ENCODE data around the gene LHFPL3. TPM values are rescaled to one million over a fixed set of nuclear protein-coding genes. Genes with fewer than 3 reads are reported as not detected.

LHFPL3 gene
- polyA plus RNA-seq, 2 of the 4 experiments (the other 2 are of a cell fraction), result not detected

- Histone ChIP-seq H3K4me1 (no peaks in the 10 kb centered on the region), H3K4me3 (no peak overlapping the region), H3K4me2 (no peak overlapping the region), H3K9me3 (no peaks in the 10 kb centered on the region), H3K27ac (no peak overlapping the region)
- ATAC-seq (no peak), DNase-seq (ENCODE audit: low read depth in 1 of 2, low spot score in 1 of 2) (no peak), FAIRE-seq (no peak)
- 24% methylated on average over 4 of the region's 4 CpGs for WGBS (ENCODE audit: missing lambda C conversion rate)
- no peak for TF ChIP-seq ZNF302 (CRISPR knock-in tag; IDR thresholded peaks at IDR 0.05)
- TF ChIP-seq ZFP36 (IDR thresholded peaks at IDR 0.05; ENCODE audit: borderline replicate concordance, partially characterized antibody), result no peak
- no peak for TF ChIP-seq E2F6 (IDR thresholded peaks at IDR 0.05; ENCODE audit: borderline replicate concordance, low read depth)
- TF ChIP-seq, protein P1, sequence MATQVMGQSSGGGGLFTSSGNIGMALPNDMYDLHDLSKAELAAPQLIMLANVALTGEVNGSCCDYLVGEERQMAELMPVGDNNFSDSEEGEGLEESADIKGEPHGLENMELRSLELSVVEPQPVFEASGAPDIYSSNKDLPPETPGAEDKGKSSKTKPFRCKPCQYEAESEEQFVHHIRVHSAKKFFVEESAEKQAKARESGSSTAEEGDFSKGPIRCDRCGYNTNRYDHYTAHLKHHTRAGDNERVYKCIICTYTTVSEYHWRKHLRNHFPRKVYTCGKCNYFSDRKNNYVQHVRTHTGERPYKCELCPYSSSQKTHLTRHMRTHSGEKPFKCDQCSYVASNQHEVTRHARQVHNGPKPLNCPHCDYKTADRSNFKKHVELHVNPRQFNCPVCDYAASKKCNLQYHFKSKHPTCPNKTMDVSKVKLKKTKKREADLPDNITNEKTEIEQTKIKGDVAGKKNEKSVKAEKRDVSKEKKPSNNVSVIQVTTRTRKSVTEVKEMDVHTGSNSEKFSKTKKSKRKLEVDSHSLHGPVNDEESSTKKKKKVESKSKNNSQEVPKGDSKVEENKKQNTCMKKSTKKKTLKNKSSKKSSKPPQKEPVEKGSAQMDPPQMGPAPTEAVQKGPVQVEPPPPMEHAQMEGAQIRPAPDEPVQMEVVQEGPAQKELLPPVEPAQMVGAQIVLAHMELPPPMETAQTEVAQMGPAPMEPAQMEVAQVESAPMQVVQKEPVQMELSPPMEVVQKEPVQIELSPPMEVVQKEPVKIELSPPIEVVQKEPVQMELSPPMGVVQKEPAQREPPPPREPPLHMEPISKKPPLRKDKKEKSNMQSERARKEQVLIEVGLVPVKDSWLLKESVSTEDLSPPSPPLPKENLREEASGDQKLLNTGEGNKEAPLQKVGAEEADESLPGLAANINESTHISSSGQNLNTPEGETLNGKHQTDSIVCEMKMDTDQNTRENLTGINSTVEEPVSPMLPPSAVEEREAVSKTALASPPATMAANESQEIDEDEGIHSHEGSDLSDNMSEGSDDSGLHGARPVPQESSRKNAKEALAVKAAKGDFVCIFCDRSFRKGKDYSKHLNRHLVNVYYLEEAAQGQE (IDR thresholded peaks at IDR 0.05), result no peak
- TF ChIP-seq CEBPB (IDR thresholded peaks at IDR 0.05), result no peak
- no peak for TF ChIP-seq HOXB5 (CRISPR knock-in tag; IDR thresholded peaks at IDR 0.05)
- TF ChIP-seq, protein P2, sequence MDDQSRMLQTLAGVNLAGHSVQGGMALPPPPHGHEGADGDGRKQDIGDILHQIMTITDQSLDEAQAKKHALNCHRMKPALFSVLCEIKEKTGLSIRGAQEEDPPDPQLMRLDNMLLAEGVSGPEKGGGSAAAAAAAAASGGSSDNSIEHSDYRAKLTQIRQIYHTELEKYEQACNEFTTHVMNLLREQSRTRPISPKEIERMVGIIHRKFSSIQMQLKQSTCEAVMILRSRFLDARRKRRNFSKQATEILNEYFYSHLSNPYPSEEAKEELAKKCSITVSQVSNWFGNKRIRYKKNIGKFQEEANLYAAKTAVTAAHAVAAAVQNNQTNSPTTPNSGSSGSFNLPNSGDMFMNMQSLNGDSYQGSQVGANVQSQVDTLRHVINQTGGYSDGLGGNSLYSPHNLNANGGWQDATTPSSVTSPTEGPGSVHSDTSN (IDR thresholded peaks at IDR 0.05), result no peak
- TF ChIP-seq, protein P3, sequence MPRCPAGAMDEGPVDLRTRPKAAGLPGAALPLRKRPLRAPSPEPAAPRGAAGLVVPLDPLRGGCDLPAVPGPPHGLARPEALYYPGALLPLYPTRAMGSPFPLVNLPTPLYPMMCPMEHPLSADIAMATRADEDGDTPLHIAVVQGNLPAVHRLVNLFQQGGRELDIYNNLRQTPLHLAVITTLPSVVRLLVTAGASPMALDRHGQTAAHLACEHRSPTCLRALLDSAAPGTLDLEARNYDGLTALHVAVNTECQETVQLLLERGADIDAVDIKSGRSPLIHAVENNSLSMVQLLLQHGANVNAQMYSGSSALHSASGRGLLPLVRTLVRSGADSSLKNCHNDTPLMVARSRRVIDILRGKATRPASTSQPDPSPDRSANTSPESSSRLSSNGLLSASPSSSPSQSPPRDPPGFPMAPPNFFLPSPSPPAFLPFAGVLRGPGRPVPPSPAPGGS (IDR thresholded peaks at IDR 0.05), result no peak
- TF ChIP-seq CBX8 (IDR thresholded peaks at IDR 0.05), result no peak
- no peak for TF ChIP-seq PHF8 (IDR thresholded peaks at IDR 0.05; ENCODE audit: borderline replicate concordance, low read depth)
- TF ChIP-seq TFCP2L1 (CRISPR knock-in tag; IDR thresholded peaks at IDR 0.05), result no peak
- TF ChIP-seq RFX5 (IDR thresholded peaks at IDR 0.05), result no peak
- TF ChIP-seq, protein P4, sequence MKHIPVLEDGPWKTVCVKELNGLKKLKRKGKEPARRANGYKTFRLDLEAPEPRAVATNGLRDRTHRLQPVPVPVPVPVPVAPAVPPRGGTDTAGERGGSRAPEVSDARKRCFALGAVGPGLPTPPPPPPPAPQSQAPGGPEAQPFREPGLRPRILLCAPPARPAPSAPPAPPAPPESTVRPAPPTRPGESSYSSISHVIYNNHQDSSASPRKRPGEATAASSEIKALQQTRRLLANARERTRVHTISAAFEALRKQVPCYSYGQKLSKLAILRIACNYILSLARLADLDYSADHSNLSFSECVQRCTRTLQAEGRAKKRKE (CRISPR knock-in tag; IDR thresholded peaks at IDR 0.05; ENCODE audit: low read depth), result no peak
- no peak for TF ChIP-seq HDAC2 (IDR thresholded peaks at IDR 0.05)
- no peak for TF ChIP-seq KDM1A (IDR thresholded peaks at IDR 0.05; ENCODE audit: low read depth)
- TF ChIP-seq ZSCAN20 (CRISPR knock-in tag; IDR thresholded peaks at IDR 0.05), result no peak
- ChIA-PET CTCF (no interaction called here), POLR2A (no interaction called here)
Measured at GRCh38 chr7:104652434-104652833, 324.0 kb downstream of the LHFPL3 start.

DNA sequence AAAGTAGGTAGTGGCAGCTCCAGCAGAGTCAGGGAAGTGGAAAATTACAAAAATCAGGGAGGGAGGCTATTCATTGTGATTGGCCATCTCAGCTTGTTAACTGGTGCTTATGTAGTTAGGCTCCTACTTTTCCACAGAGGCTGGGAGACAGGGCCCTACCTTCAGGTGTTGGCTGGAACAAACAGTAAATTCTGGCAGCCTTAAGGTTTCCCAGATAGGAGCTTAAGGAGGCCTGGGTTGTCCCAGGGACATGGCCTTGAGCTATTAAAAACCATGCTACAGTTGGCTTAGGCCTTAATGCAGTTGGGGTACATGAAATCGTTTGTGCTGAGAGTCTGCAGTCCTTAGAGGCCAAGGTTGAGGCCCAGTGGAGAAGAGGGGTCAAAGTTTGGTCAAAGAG is 324.5 kb downstream of the LHFPL3 start:
- ATAC-seq (no peak), FAIRE-seq (no peak), DNase-seq (ENCODE audit: low read depth in 1 of 2, low spot score in 1 of 2) (no peak)
- Histone ChIP-seq H3K4me1 (no peaks in the 10 kb centered on the region), H3K9me3 (no peaks in the 10 kb centered on the region), H3K4me2 (no peak overlapping the region), H3K4me3 (no peak overlapping the region), H3K27ac (no peak overlapping the region)
- 7% methylated on average over 1 of the region's 1 CpG for WGBS (ENCODE audit: missing lambda C conversion rate)
- TF ChIP-seq, protein P2 (IDR thresholded peaks at IDR 0.05), result no peak
- no peak for TF ChIP-seq HOXA7 (CRISPR knock-in tag; IDR thresholded peaks at IDR 0.05)
- no peak for TF ChIP-seq HEYL (CRISPR knock-in tag; IDR thresholded peaks at IDR 0.05)
- TF ChIP-seq SMC3 (IDR thresholded peaks at IDR 0.05), result no peak
- TF ChIP-seq MAFK (IDR thresholded peaks at IDR 0.05; ENCODE audit: partially characterized antibody), result no peak
- TF ChIP-seq, protein P4 (CRISPR knock-in tag; IDR thresholded peaks at IDR 0.05; ENCODE audit: low read depth), result no peak
- TF ChIP-seq PHF8 (IDR thresholded peaks at IDR 0.05; ENCODE audit: borderline replicate concordance, low read depth), result no peak
- TF ChIP-seq NR3C1 (IDR thresholded peaks at IDR 0.05), result no peak
- no peak for TF ChIP-seq NFE2L2 (conservative IDR thresholded peaks at IDR 0.05; ENCODE audit: low read length)
- TF ChIP-seq HES2 (IDR thresholded peaks at IDR 0.05), result no peak
- TF ChIP-seq CHD4 (IDR thresholded peaks at IDR 0.05; ENCODE audit: borderline replicate concordance), result no peak
- no peak for TF ChIP-seq EP300 (IDR thresholded peaks at IDR 0.05)
- ChIA-PET POLR2A (no interaction called here), CTCF (no interaction called here)
